GM21529 (cell line): ENCODE results near the gene ARL11.
A peak's percentile ranks its signal among the peaks of the same experiment; 100 is the strongest.

Experiments
- ATAC-seq: cut with Tn5 transposase; IDR thresholded peaks from one replicate; pipeline ENCODE4 v1.9.1; 2021; ENCODE audit not compliant: unreplicated experiment

Gene ARL11

GRCh38 chr13:49646688-49647087, 18.4 kb downstream of the ARL11 start:
- ATAC-seq, result no peak

- ATAC-seq, result no peak
Observed at GRCh38 chr13:49649244-49649962, 21.1 kb downstream of the ARL11 start.

GRCh38 chr13:49649963-49650312, 21.6 kb downstream of the ARL11 start:
- no peak for ATAC-seq

- no peak for ATAC-seq
Observed at GRCh38 chr13:49651570-49652354, 23.5 kb downstream of the ARL11 start.

GRCh38 chr13:49652355-49653305, 24.3 kb downstream of the ARL11 start:
- no peak for ATAC-seq

- no peak for ATAC-seq
Observed at GRCh38 chr13:49653478-49653877, 25.2 kb downstream of the ARL11 start.

- no peak for ATAC-seq
Observed at GRCh38 chr13:49654011-49654410, 25.7 kb downstream of the ARL11 start.

GRCh38 chr13:49655906-49656305, 27.6 kb downstream of the ARL11 start:
- no peak for ATAC-seq

- no peak for ATAC-seq
Observed at GRCh38 chr13:49657241-49657641, 28.9 kb downstream of the ARL11 start.

- ATAC-seq, result no peak
Observed at GRCh38 chr13:49664606-49665005, 36.3 kb downstream of the ARL11 start.

GRCh38 chr13:49667773-49668172, 39.5 kb downstream of the ARL11 start:
- no peak for ATAC-seq

- peak; percentile 64 for ATAC-seq
Observed at GRCh38 chr13:49669735-49670309, 41.5 kb downstream of the ARL11 start.

- no peak for ATAC-seq
Observed at GRCh38 chr13:49670828-49671227, 42.5 kb downstream of the ARL11 start.

- no peak for ATAC-seq
Observed at GRCh38 chr13:49676581-49677298, 48.4 kb downstream of the ARL11 start.

GRCh38 chr13:49678191-49678914, 50.0 kb downstream of the ARL11 start:
- no peak for ATAC-seq

- ATAC-seq, result no peak
Observed at GRCh38 chr13:49679246-49679645, 50.9 kb downstream of the ARL11 start.

GRCh38 chr13:49681842-49682435, 53.6 kb downstream of the ARL11 start:
- ATAC-seq, result no peak
